Stomach (tissue), 9 donors: ENCODE data around the gene RGPD8. TPM values are rescaled to one million over a fixed set of nuclear protein-coding genes. Genes with fewer than 3 reads are reported as not detected.
"Not testable (repeated sequence)": the region's sequence is repeated elsewhere in the genome, so short reads cannot be mapped to it uniquely, and the experiment has no call there.

Experiments used
- DNase-seq, 2 donors: peaks; one replicate each; pipeline versions ENCODE4 v3.0.0 to v3.0.0-alpha.2; 2013 to 2019
- H3K27ac ChIP-seq, 5 donors: fragments of 200-600 bp in 4 of 5; sonication (generic) in 4 of 5; one replicate each; pipeline ENCODE4 v1.5.1; 2013 to 2019; ENCODE audit warnings: mild to moderate bottlenecking in 1 of 5, moderate library complexity in 1 of 5
- H3K27me3 ChIP-seq, 3 donors: fragments of 200-600 bp; sonication (generic); one replicate each; pipeline ENCODE4 v1.5.1; 2017 to 2019; ENCODE audit warnings: mixed run types in 1 of 3
- H3K36me3 ChIP-seq, 4 donors: fragments of 200-600 bp; sonication (generic); 1 replicate in 3 of 4; 2 replicates in 1 of 4; pipeline ENCODE4 v1.5.1; 2016 to 2019
- H3K4me1 ChIP-seq, 4 donors: fragments of 200-600 bp; sonication (generic); one replicate each; pipeline ENCODE4 v1.5.1; 2016 to 2019
- H3K4me3 ChIP-seq, 4 donors: fragments of 200-600 bp; sonication (generic) in 3 of 4; one replicate each; pipeline ENCODE4 v1.5.1; 2016 to 2019; ENCODE audit warnings: mild to moderate bottlenecking in 1 of 4
- H3K9me3 ChIP-seq, 4 donors: fragments of 200-600 bp; sonication (generic); one replicate each; pipeline ENCODE4 v1.5.1; 2016 to 2019
- CTCF ChIP-seq, 7 experiments: fragments of 450-650 bp in 4 of 7; fragments of 200-600 bp in 3 of 7; sonication (generic) in 3 of 7; IDR thresholded peaks; one replicate each; pipeline ENCODE4 v1.5.1; 2016 to 2019; ENCODE audit warnings: antibody characterized with exemption in 7 of 7, control low read depth in 2 of 7, mild to moderate bottlenecking in 1 of 7
- EP300 ChIP-seq: sonication (generic); formaldehyde crosslinking; IDR thresholded peaks from one replicate; pipeline ENCODE4 v1.6.1; 2017; ENCODE audit warnings: antibody characterized with exemption
- POLR2A ChIP-seq, 4 donors: fragments of 450-650 bp; IDR thresholded peaks; one replicate each; pipeline ENCODE4 v1.6.1; 2016; ENCODE audit warnings: antibody characterized with exemption in 4 of 4, control low read depth in 2 of 4, mild to moderate bottlenecking in 1 of 4, moderate library complexity in 1 of 4
- POLR2AphosphoS5 ChIP-seq, 3 donors: sonication (generic); formaldehyde crosslinking; IDR thresholded peaks; one replicate each; pipeline ENCODE4 v1.6.1; 2016; ENCODE audit warnings: antibody characterized with exemption in 3 of 3
- WGBS, 5 donors: extraction: QIAGEN DNeasy Blood & Tissue Kit in 3 of 5; methylation state at CpG; one replicate each; pipeline versions ENCODE4 v1.1.5 to v1.1.7; 2013 to 2018; 5-methylcytosine and 5-hydroxymethylcytosine counted together
- intact Hi-C: fragments of 100-400 bp; cut with DNase I; formaldehyde crosslinking; loops from one replicate; pipeline ENCODE4 v1.15.1; 2023; ENCODE audit warnings: low total_unique reads
- polyA plus RNA-seq, 3 donors: library from polyadenylated mRNA; stranded (reverse); fragments of 200-250 nt; gene quantifications; one replicate each; pipeline ENCODE4 v1.2.3, GENCODE V29; 2013
- total RNA-seq, 5 donors: library from RNA; depleted of rRNA; stranded (reverse); fragments of >200 nt; gene quantifications; one replicate each; pipeline versions ENCODE4 v1.1.0 to v1.2.3, GENCODE V29; 2014 to 2016
- donor health status: healthy with polysubstance abuse.
- donor health status: Bipolar disorder and iron deficiency.
- donor health status: healthy.

RGPD8 gene
- total and polyA plus RNA-seq, 8 donors, result 0.31 to 54.3 (median 17.1) TPM; not detected in 1

DNA sequence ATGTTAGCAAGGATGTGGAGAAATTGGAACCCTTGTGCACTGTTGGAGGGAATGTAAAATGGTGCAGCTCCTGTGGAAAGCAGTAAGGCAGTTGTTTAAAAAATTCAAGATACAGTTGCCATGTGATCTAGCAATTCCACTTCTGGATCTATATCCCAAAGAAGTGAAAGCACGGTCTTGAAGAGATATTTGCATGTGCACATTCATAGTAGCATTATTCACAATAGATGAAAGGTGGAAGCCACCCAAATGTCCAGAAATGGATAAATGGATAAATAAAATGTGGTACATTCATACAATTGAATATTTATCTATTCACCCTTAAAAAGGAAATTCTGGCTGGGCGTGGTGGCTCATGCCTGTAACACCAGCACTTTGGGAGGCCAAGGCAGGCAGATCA is 79.1 kb downstream of the RGPD8 start:
- DNase-seq, H3K4me1 ChIP-seq, H3K27me3 ChIP-seq, H3K27ac ChIP-seq, intact Hi-C loops, H3K36me3 ChIP-seq, H3K4me3 ChIP-seq: not testable (repeated sequence)
- peaks cover 0 to 11% (median 8%) of the 10 kb centered on the region in 4 donors for H3K9me3 ChIP-seq
- WGBS, 5 donors, result 87 to 97% (median 88%) methylated on average over 2 of the region's 2 CpGs

DNA sequence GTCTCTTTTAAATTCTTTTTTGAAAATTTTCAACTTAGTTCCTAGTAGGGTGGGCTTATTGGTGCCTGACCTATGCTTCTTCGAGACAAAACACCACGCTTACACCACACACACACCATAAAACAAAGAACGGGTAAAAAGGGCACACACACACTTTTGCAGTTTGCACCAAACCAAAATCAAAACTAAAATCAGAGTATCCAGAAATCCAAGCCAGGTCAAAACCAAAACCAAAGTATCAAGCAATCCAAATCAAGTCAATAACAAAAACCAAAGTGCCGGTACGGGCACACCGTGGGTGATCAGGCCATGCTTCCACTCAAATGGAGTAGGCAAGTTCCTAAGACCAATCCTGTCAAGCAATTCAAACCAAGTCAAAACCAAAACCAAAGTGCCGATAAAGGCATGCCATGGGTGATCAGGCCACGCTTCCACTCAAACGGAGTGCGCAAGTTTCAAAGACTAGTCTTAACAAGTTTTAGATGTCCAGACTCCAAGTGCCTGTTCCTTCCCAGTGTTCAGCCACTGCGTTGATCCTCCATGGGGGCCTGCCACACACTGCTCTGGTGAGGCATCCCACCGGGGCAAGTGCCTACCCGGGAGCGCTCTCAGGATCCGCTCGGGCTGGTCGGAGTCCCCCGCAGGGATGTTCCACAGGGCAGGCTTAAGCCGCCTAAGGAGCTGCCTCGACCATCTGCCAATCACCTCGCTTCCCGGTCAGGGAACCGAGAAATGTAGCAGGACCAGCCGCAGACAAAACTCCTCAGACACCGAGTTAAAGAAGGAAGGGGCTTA is 80.4 kb downstream of the RGPD8 start:
- H3K27ac ChIP-seq, H3K4me3 ChIP-seq, intact Hi-C loops, H3K27me3 ChIP-seq, H3K9me3 ChIP-seq, H3K4me1 ChIP-seq, DNase-seq, H3K36me3 ChIP-seq: not testable (repeated sequence)
- 90 to 98% (median 93%) methylated on average over 8 to 16 of the region's 25 CpGs for WGBS, 5 donors

- H3K4me1 ChIP-seq, DNase-seq, H3K36me3 ChIP-seq, intact Hi-C loops, H3K4me3 ChIP-seq, H3K9me3 ChIP-seq, H3K27me3 ChIP-seq, H3K27ac ChIP-seq: not testable (repeated sequence)
- 83 to 93% (median 86%) methylated on average over 2 of the region's 2 CpGs for WGBS, 5 donors
Observed at GRCh38 chr2:112352292-112352691, 81.2 kb downstream of the RGPD8 start.

GRCh38 chr2:112345030-112346027 is 88.1 kb downstream of the RGPD8 start:
- Histone ChIP-seq H3K27ac (no peak overlapping the region), H3K4me3 (no peak overlapping the region), H3K4me1 (peaks cover 0 to 1% (median 0%) of the 10 kb centered on the region in 4 donors), H3K36me3 (no peaks in the 10 kb centered on the region), H3K27me3 (no peaks in the 10 kb centered on the region), H3K9me3 (no peaks in the 10 kb centered on the region)
- TF ChIP-seq CTCF (IDR thresholded peaks at IDR 0.05) (no peak), POLR2A (IDR thresholded peaks at IDR 0.05) (no peak), POLR2AphosphoS5 (IDR thresholded peaks at IDR 0.05) (no peak), EP300 (no peak)
- intact Hi-C loops, result loop anchor here (2.0 kb wide), 1 partner anchor 27 kb away; no protein-coding TSS in a partner anchor
- WGBS, 5 donors, result 88 to 93% (median 90%) methylated on average over 30 of the region's 30 CpGs
- DNase-seq, result no peak

- 52 to 78% (median 56%) methylated on average over 1 of the region's 1 CpG for WGBS, 5 donors
- Histone ChIP-seq H3K27me3 (no peaks in the 10 kb centered on the region), H3K4me1 (peaks cover 0 to 3% (median 0%) of the 10 kb centered on the region in 4 donors), H3K4me3 (no peak overlapping the region), H3K9me3 (no peaks in the 10 kb centered on the region), H3K36me3 (no peaks in the 10 kb centered on the region), H3K27ac (no peak overlapping the region)
- intact Hi-C loops, result loop anchor here (2.0 kb wide), 1 partner anchor 25 kb away; no protein-coding TSS in a partner anchor
- peak in 1 of 2 donors; percentile 17 for DNase-seq
- no peak for TF ChIP-seq POLR2AphosphoS5 (IDR thresholded peaks at IDR 0.05)
- TF ChIP-seq EP300, result no peak
- TF ChIP-seq POLR2A (IDR thresholded peaks at IDR 0.05), result no peak
- TF ChIP-seq CTCF (IDR thresholded peaks at IDR 0.05), result no peak
Observed at GRCh38 chr2:112343827-112344585, 89.4 kb downstream of the RGPD8 start.
